HepG2 (cell line): ENCODE results near the gene EHD1. TPM values are rescaled to one million over a fixed set of nuclear protein-coding genes. Genes with fewer than 3 reads are reported as not detected.

ENCODE experiments used
- AHR ChIP-seq: IDR thresholded peaks from 2 replicates; pipeline ENCODE4 v1.6.1; 2018; ENCODE audit warnings: missing genetic modification reagents, missing compliant biosample characterization
- ARNTL ChIP-seq: sonication (generic); formaldehyde crosslinking; IDR thresholded peaks from 2 replicates; pipeline ENCODE4 v1.4.0; 2020; ENCODE audit warnings: mild to moderate bottlenecking, missing genetic modification reagents
- BRD4 ChIP-seq: sonication (generic); formaldehyde crosslinking; IDR thresholded peaks from 2 replicates; pipeline ENCODE4 v1.4.0; 2020; ENCODE audit warnings: missing genetic modification reagents
- CAMTA2 ChIP-seq: sonication (generic); formaldehyde crosslinking; IDR thresholded peaks from 2 replicates; pipeline ENCODE4 v1.4.0; 2020; ENCODE audit warnings: mild to moderate bottlenecking, missing genetic modification reagents, borderline replicate concordance
- FOXA1 ChIP-seq, 2 experiments: fragments of 450-650 bp in 1 of 2; sonication (generic) in 1 of 2; formaldehyde crosslinking in 1 of 2; IDR thresholded peaks; 2 replicates each; pipeline versions ENCODE4 v1.4.0 to v1.6.1; 2016 to 2020; ENCODE audit warnings: missing genetic modification reagents in 1 of 2
- GATAD1 ChIP-seq: IDR thresholded peaks from 2 replicates; pipeline ENCODE4 v1.6.1; 2016; ENCODE audit warnings: missing genetic modification reagents, missing compliant biosample characterization
- IRF1 ChIP-seq: sonication (generic); formaldehyde crosslinking; IDR thresholded peaks from 2 replicates; pipeline ENCODE4 v1.4.0; 2020; ENCODE audit warnings: low read depth, mild to moderate bottlenecking, missing genetic modification reagents
- JDP2 ChIP-seq: sonication (generic); formaldehyde crosslinking; IDR thresholded peaks from 2 replicates; pipeline ENCODE4 v1.8.1; 2022; ENCODE audit warnings: missing genetic modification reagents, borderline replicate concordance
- KLF16 ChIP-seq, 2 experiments: sonication (generic) in 1 of 2; formaldehyde crosslinking in 1 of 2; IDR thresholded peaks; 2 replicates each; pipeline versions ENCODE4 v1.6.1 to v1.8.0; 2016 to 2023; ENCODE audit warnings: missing genetic modification reagents in 2 of 2, missing compliant biosample characterization in 1 of 2
- LBX2 ChIP-seq: sonication (generic); formaldehyde crosslinking; IDR thresholded peaks from 2 replicates; pipeline ENCODE4 v1.5.0; 2020; ENCODE audit warnings: missing genetic modification reagents, mild to moderate bottlenecking, borderline replicate concordance
- MAFG ChIP-seq: sonication (generic); formaldehyde crosslinking; IDR thresholded peaks from 2 replicates; pipeline ENCODE4 v1.5.1; 2020; ENCODE audit warnings: mild to moderate bottlenecking, missing genetic modification reagents
- MYNN ChIP-seq: sonication (generic); formaldehyde crosslinking; IDR thresholded peaks from 2 replicates; pipeline ENCODE4 v1.4.0; 2020; ENCODE audit warnings: mild to moderate bottlenecking, low read depth, missing genetic modification reagents
- NFKB2 ChIP-seq: sonication (generic); formaldehyde crosslinking; IDR thresholded peaks from 2 replicates; pipeline ENCODE4 v1.4.0; 2020; ENCODE audit warnings: missing genetic modification reagents, borderline replicate concordance
- POLR2A ChIP-seq, 2 experiments: IDR thresholded peaks; 2 replicates each; pipeline ENCODE4 v1.6.1; 2011; ENCODE audit warnings: low read depth in 2 of 2, low read length in 2 of 2, mild to moderate bottlenecking in 1 of 2, moderate library complexity in 1 of 2; ENCODE audit not compliant: insufficient read depth in 1 of 2
- SP140L ChIP-seq: sonication (generic); formaldehyde crosslinking; IDR thresholded peaks from 2 replicates; pipeline ENCODE4 v1.4.0; 2020; ENCODE audit warnings: missing genetic modification reagents, borderline replicate concordance
- ZBED4 ChIP-seq: sonication (generic); formaldehyde crosslinking; IDR thresholded peaks from 2 replicates; pipeline ENCODE4 v1.4.0; 2020; ENCODE audit warnings: missing genetic modification reagents, borderline replicate concordance
- ZFP82 ChIP-seq: sonication (generic); formaldehyde crosslinking; IDR thresholded peaks from 2 replicates; pipeline ENCODE4 v1.5.1; 2020; ENCODE audit warnings: mild to moderate bottlenecking, missing genetic modification reagents, borderline replicate concordance
- ZMAT3 ChIP-seq: sonication (generic); formaldehyde crosslinking; conservative IDR thresholded peaks from 2 replicates; pipeline ENCODE4 v1.7.0; 2021; ENCODE audit warnings: missing genetic modification reagents
- ZMYM3 ChIP-seq: sonication (generic); formaldehyde crosslinking; IDR thresholded peaks from 2 replicates; pipeline ENCODE4 v1.5.1; 2020; ENCODE audit warnings: mild to moderate bottlenecking, missing genetic modification reagents
- ZNF138 ChIP-seq: sonication (generic); formaldehyde crosslinking; IDR thresholded peaks from 2 replicates; pipeline ENCODE4 v1.5.0; 2020; ENCODE audit warnings: mild to moderate bottlenecking, low read depth, missing genetic modification reagents
- ZNF180 ChIP-seq: sonication (generic); formaldehyde crosslinking; IDR thresholded peaks from 2 replicates; pipeline ENCODE4 v1.4.0; 2020; ENCODE audit warnings: low read depth, missing genetic modification reagents, borderline replicate concordance
- ZNF605 ChIP-seq: sonication (generic); formaldehyde crosslinking; IDR thresholded peaks from 2 replicates; pipeline ENCODE4 v1.8.0; 2022; ENCODE audit warnings: mild to moderate bottlenecking, missing genetic modification reagents
- ZNF883 ChIP-seq: sonication (generic); formaldehyde crosslinking; IDR thresholded peaks from 2 replicates; pipeline ENCODE4 v1.5.1; 2020; ENCODE audit warnings: mild to moderate bottlenecking, missing genetic modification reagents; ENCODE audit errors: not compliant biosample characterization
- ZSCAN30 ChIP-seq: sonication (generic); formaldehyde crosslinking; IDR thresholded peaks from 2 replicates; pipeline ENCODE4 v1.5.0; 2020; ENCODE audit warnings: mild to moderate bottlenecking, missing genetic modification reagents
- polyA plus RNA-seq, 8 experiments: library from polyadenylated mRNA; depleted of rRNA in 3 of 8; stranded (reverse) in 7 of 8; unstranded in 1 of 8; fragments of >200 nt; fragmentation: Illumina TruSeq in 4 of 8; extraction: Trizol in 4 of 8; gene quantifications; 2 replicates each; pipeline versions ENCODE4 v1.2.1 to v1.2.3, GENCODE V29; 2011 to 2016; ENCODE audit warnings: low read depth in 4 of 8, missing spikeins in 1 of 8, mixed read lengths in 1 of 8; ENCODE audit not compliant: insufficient read depth in 1 of 8
- total RNA-seq, 5 experiments: library from RNA; depleted of rRNA; stranded (reverse); fragments of >200 nt; fragmentation: Illumina TruSeq; extraction: Trizol; gene quantifications; 2 replicates each; pipeline ENCODE4 v1.2.3, GENCODE V29; 2016; ENCODE audit warnings: low read depth in 1 of 5
- TF ChIP-seq, protein P1 (sequence below): IDR thresholded peaks from 2 replicates; pipeline ENCODE4 v1.6.1; 2012; ENCODE audit warnings: inconsistent platforms

The EHD1 gene
- total and polyA plus RNA-seq, 2 of the 13 experiments (the other 11 are each of a cell fraction or from before 2014, with no cell fraction given), result 23.6 to 26.6 TPM

GRCh38 chr11:64878223-64878493, 263 bp downstream of the EHD1 start (continued):
- TF ChIP-seq ZNF138, result 0 out of 2 replicates have a peak, but pooled peaks have one; percentile 18
- TF ChIP-seq GATAD1, result no peak
- TF ChIP-seq BRD4 (CRISPR knock-in tag), result no peak
- 0 out of 2 replicates have a peak, but pooled peaks have one; percentile 2 for TF ChIP-seq ZMYM3 (CRISPR knock-in tag)
- no peak for TF ChIP-seq JDP2 (CRISPR knock-in tag)
- TF ChIP-seq FOXA1 (IDR thresholded peaks at IDR 0.05), result no peak
- TF ChIP-seq FOXA1 (CRISPR knock-in tag; IDR thresholded peaks at IDR 0.05), result no peak
- TF ChIP-seq NFKB2 (CRISPR knock-in tag), result no peak
- no peak for TF ChIP-seq SP140L (CRISPR knock-in tag)
- TF ChIP-seq ZMAT3 (CRISPR knock-in tag), result no peak
- TF ChIP-seq, protein P1, sequence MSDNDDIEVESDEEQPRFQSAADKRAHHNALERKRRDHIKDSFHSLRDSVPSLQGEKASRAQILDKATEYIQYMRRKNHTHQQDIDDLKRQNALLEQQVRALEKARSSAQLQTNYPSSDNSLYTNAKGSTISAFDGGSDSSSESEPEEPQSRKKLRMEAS, result no peak
- no peak for TF ChIP-seq ZBED4 (CRISPR knock-in tag)
- TF ChIP-seq AHR (CRISPR knock-in tag), result no peak
- TF ChIP-seq MYNN (CRISPR knock-in tag), result no peak
- no peak for TF ChIP-seq CAMTA2 (CRISPR knock-in tag)
- TF ChIP-seq IRF1 (CRISPR knock-in tag), result peak; percentile 77; the same call in 1 of the 2 replicates
- TF ChIP-seq LBX2, result peak; percentile 96
- TF ChIP-seq ZNF180, result no peak
- TF ChIP-seq ZNF883, result peak; percentile 76
- TF ChIP-seq ZNF605 (CRISPR knock-in tag), result no peak; the same call in 1 of the 2 replicates
- TF ChIP-seq ARNTL (CRISPR knock-in tag), result peak; percentile 23; the same call in 1 of the 2 replicates
- 0 out of 4 replicates have a peak, but pooled peaks of 1 of the 2 experiments have one; percentile 38 for TF ChIP-seq KLF16 (CRISPR knock-in tag; IDR thresholded peaks at IDR 0.05)
- TF ChIP-seq ZFP82, result 0 out of 2 replicates have a peak, but pooled peaks have one; percentile 20
- TF ChIP-seq POLR2A (IDR thresholded peaks at IDR 0.05; ENCODE audit: insufficient read depth in 1 of 2, low read depth in 2 of 2, low read length in 2 of 2), result no peak
- TF ChIP-seq MAFG (CRISPR knock-in tag), result 0 out of 2 replicates have a peak, but pooled peaks have one; percentile 9
- no peak for TF ChIP-seq ZSCAN30 (CRISPR knock-in tag)
